PC-3 (cell line): ENCODE results near the gene AOPEP. TPM values are rescaled to one million over a fixed set of nuclear protein-coding genes. Genes with fewer than 3 reads are reported as not detected.

Experiments
- ATAC-seq: fragments of 200-7000 bp; cut with Tn5 transposase; 2 replicates; pipeline ENCODE4 v1.9.1; 2020; ENCODE audit warnings: mild to moderate bottlenecking, moderate library complexity
- BruUV-seq: library from RNA; stranded (reverse); fragments of 400-500 nt; replicated peaks from 2 replicates; lab custom pipeline; 2021; lab: Mats Ljungman, UMichigan
- CTCF ChIA-PET: fragments of 300-600 bp; sonication (Branson Sonifier 250); formaldehyde crosslinking; loops from one replicate; lab custom pipeline; 2022; ENCODE audit warnings: antibody characterized with exemption; lab: Charles Lee
- POLR2A ChIA-PET: fragments of 300-600 bp; sonication (Branson Sonifier 250); formaldehyde crosslinking; loops from one replicate; lab custom pipeline; 2022; ENCODE audit warnings: antibody characterized with exemption; ENCODE audit not compliant: unreplicated experiment; lab: Charles Lee
- DNase-seq: peaks from one replicate; pipeline ENCODE4 v3.0.0-alpha.2; 2015
- H2AFZ ChIP-seq: fragments of 300-600 bp; sonication (generic); 2 replicates; pipeline ENCODE4 v1.6.0; 2016; ENCODE audit warnings: antibody characterized with exemption, low read length
- H3F3A ChIP-seq: fragments of 300-600 bp; sonication (generic); one replicate; pipeline ENCODE4 v1.6.0; 2017; ENCODE audit warnings: antibody characterized with exemption, low read length, control low read depth, mild to moderate bottlenecking; ENCODE audit not compliant: unreplicated experiment
- H3K27ac ChIP-seq: fragments of 300-600 bp; sonication (generic); 2 replicates; pipeline ENCODE4 v1.5.1; 2016; ENCODE audit warnings: mild to moderate bottlenecking, low read length
- H3K27me3 ChIP-seq: fragments of 300-600 bp; sonication (generic); 2 replicates; pipeline ENCODE4 v1.6.1; 2016; ENCODE audit warnings: low read length, mixed read lengths
- H3K36me3 ChIP-seq: fragments of 300-600 bp; sonication (generic); 2 replicates; pipeline ENCODE4 v1.6.1; 2016; ENCODE audit warnings: low read depth, mixed run types, low read length, mixed read lengths
- H3K4me1 ChIP-seq: fragments of 300-600 bp; sonication (generic); 2 replicates; pipeline ENCODE4 v1.5.1; 2016; ENCODE audit warnings: low read length; ENCODE audit not compliant: insufficient read depth
- H3K4me2 ChIP-seq: fragments of 300-600 bp; sonication (generic); 2 replicates; pipeline ENCODE4 v1.6.0; 2016; ENCODE audit warnings: low read length
- H3K4me3 ChIP-seq: fragments of 300-600 bp; sonication (generic); 2 replicates; pipeline ENCODE4 v1.5.1; 2016; ENCODE audit warnings: mild to moderate bottlenecking, low read length, mixed read lengths
- H3K79me2 ChIP-seq: fragments of 300-600 bp; sonication (generic); 2 replicates; pipeline ENCODE4 v1.6.1; 2017; ENCODE audit warnings: low read length, mixed read lengths
- H3K9ac ChIP-seq: fragments of 300-600 bp; sonication (generic); 2 replicates; pipeline ENCODE4 v1.6.0; 2016; ENCODE audit warnings: mild to moderate bottlenecking, low read length
- H3K9me2 ChIP-seq: fragments of 300-600 bp; sonication (generic); replicated peaks from 2 replicates; pipeline ENCODE4 v1.6.1; 2016; ENCODE audit warnings: mixed run types, low read length, mixed read lengths
- H3K9me3 ChIP-seq: fragments of 300-600 bp; sonication (generic); 2 replicates; pipeline ENCODE4 v1.6.1; 2016; ENCODE audit warnings: low read length, mixed read lengths
- H4K20me1 ChIP-seq: fragments of 300-600 bp; sonication (generic); 2 replicates; pipeline ENCODE4 v1.6.1; 2016; ENCODE audit warnings: low read length, mixed read lengths
- CTCF ChIP-seq: fragments of 300-600 bp; sonication (generic); conservative IDR thresholded peaks from 2 replicates; pipeline ENCODE4 v1.5.1; 2017; ENCODE audit warnings: antibody characterized with exemption, low read depth, mild to moderate bottlenecking, low read length
- EZH2 ChIP-seq: fragments of 300-600 bp; sonication (generic); IDR thresholded peaks from one replicate; pipeline ENCODE4 v1.6.1; 2017; ENCODE audit warnings: antibody characterized with exemption, mild to moderate bottlenecking, low read length; ENCODE audit not compliant: unreplicated experiment
- EZH2phosphoT487 ChIP-seq: fragments of 300-600 bp; sonication (generic); IDR thresholded peaks from 2 replicates; pipeline ENCODE4 v1.6.1; 2018; ENCODE audit warnings: mild to moderate bottlenecking, antibody characterized with exemption, low read length, borderline replicate concordance
- intact Hi-C: fragments of 100-400 bp; cut with micrococcal nuclease; formaldehyde crosslinking; loops from 2 replicates; pipeline ENCODE4 v1.9.0; 2023
- total RNA-seq: library from RNA; depleted of rRNA; stranded (reverse); fragments of >200 nt; gene quantifications from 2 replicates; pipeline ENCODE4 v1.2.3, GENCODE V29; 2014

The AOPEP gene
- total RNA-seq, 1 experiment from 2014 or later, result 23.1 TPM

GRCh38 chr9:95129476-95130291, 403.2 kb downstream of the AOPEP start:
- BruUV-seq, result no TSS peak
- Histone ChIP-seq H3K9ac (no peak overlapping the region), H3K27ac (no peak overlapping the region), H3K9me3 (no peaks in the 10 kb centered on the region), H3K36me3 (no peaks in the 10 kb centered on the region), H3K4me2 (no peak overlapping the region), H3K27me3 (no peaks in the 10 kb centered on the region), H3K79me2 (no peaks in the 10 kb centered on the region), H3K4me1 (no peaks in the 10 kb centered on the region), H3K4me3 (no peak overlapping the region), H3K9me2 (no peaks in the 10 kb centered on the region), H4K20me1 (no peaks in the 10 kb centered on the region), H2AFZ (no peak overlapping the region), H3F3A (no peaks in the 10 kb centered on the region)
- CTCF ChIA-PET, result interaction anchor here (1.0 to 1.1 kb wide), 2 partner anchors 38 to 324 kb away, joined by 3 to 5 read pairs; no protein-coding TSS in a partner anchor
- ATAC-seq (no peak), DNase-seq (no peak)
- POLR2A ChIA-PET, result interaction anchor here (0.6 kb wide), 1 partner anchor 346 kb away, joined by 6 read pairs; no protein-coding TSS in a partner anchor
- TF ChIP-seq CTCF (no peak), EZH2phosphoT487 (no peak), EZH2 (no peak)
- intact Hi-C loops, result loop anchor here (2.0 kb wide), 1 partner anchor 575 kb away; the partner anchor contains the start of gene PCAT7

- Histone ChIP-seq H3K79me2 (no peaks in the 10 kb centered on the region), H3K4me2 (no peak overlapping the region), H3K9ac (no peak overlapping the region), H2AFZ (no peak overlapping the region), H3K36me3 (no peaks in the 10 kb centered on the region), H3K9me3 (no peaks in the 10 kb centered on the region), H3K27ac (no peak overlapping the region), H3K27me3 (no peaks in the 10 kb centered on the region), H4K20me1 (no peaks in the 10 kb centered on the region), H3K9me2 (no peaks in the 10 kb centered on the region), H3F3A (no peaks in the 10 kb centered on the region), H3K4me3 (no peak overlapping the region), H3K4me1 (no peaks in the 10 kb centered on the region)
- ATAC-seq, result no peak
- ChIA-PET CTCF (interaction anchor here (0.5 to 1.1 kb wide), 3 partner anchors 38 to 348 kb away, joined by 3 to 5 read pairs (median 3); no protein-coding TSS in a partner anchor), POLR2A (interaction anchor here (0.6 kb wide), 1 partner anchor 347 kb away, joined by 6 read pairs; no protein-coding TSS in a partner anchor)
- DNase-seq, result no peak
- TF ChIP-seq EZH2phosphoT487, result no peak
- no peak for TF ChIP-seq CTCF
- no peak for TF ChIP-seq EZH2
- BruUV-seq, result no TSS peak
- intact Hi-C loops, result loop anchor here (2.0 kb wide), 1 partner anchor 576 kb away; the partner anchor contains the start of gene PCAT7
These were observed 404.0 kb downstream of the AOPEP start for GRCh38 chr9:95130484-95130883.
